Airway epithelial cell (primary cell): Measurements from ENCODE around the gene FZD7. TPM values are rescaled to one million over a fixed set of nuclear protein-coding genes. Genes with fewer than 3 reads are reported as not detected.

Experiments used
- total RNA-seq: library from RNA; depleted of rRNA; stranded (reverse); fragments of >200 nt; gene quantifications from 2 replicates; pipeline ENCODE4 v1.2.3, GENCODE V29; 2015

Gene FZD7
- 6.8 and 7.0 TPM in 2 replicates for total RNA-seq

DNA sequence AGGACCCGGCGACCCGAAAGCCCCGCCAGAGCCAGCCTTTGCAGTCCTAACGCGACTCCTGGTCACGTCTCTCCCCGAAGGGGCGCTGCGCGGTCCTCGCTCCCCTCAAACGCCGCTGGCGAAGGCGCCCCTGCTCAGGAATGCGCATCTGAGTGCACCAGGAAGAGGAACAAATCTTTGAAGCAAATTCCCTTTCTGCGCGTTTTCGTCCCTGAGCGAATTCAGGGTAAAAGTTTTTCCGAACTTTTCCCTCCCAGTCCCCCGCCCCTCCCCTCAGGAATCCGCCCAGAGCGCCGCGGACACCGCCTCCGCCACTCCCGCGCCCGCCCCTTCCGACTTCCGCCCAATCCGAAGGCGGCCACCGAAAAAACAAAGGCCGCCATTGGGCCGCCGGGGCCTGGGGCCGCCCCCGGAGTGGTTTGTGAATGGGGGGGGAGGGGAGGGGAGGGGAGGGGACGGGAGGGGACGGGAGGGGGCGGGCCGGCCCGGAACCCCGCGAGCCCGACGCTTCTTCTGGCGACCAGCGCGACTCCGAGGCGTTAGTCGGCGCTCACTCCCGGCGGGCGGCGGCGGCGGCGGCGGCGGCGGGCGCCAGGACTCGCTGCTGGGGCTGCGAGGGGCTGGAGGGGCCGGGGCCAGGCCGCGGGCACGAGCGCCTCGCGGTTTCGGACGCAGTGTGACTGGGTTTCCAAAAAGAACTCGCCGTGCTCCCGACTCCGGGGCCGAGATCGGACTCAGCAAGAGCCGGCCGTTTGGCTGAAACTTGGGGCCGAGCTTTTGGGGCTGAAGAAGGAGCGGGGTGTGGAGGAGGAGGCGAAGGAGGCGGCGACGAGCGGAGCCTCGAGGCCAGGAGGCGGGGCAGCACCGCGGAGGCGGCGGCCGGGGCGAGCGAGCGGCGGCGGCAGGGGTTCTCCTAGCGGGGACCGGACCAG lies at the start of gene FZD7:
Gene FZD7 (plus strand): TSS at position 539 of the 932 bp plus-strand sequence. CDS start 793 bp downstream, outside the sequence.

DNA sequence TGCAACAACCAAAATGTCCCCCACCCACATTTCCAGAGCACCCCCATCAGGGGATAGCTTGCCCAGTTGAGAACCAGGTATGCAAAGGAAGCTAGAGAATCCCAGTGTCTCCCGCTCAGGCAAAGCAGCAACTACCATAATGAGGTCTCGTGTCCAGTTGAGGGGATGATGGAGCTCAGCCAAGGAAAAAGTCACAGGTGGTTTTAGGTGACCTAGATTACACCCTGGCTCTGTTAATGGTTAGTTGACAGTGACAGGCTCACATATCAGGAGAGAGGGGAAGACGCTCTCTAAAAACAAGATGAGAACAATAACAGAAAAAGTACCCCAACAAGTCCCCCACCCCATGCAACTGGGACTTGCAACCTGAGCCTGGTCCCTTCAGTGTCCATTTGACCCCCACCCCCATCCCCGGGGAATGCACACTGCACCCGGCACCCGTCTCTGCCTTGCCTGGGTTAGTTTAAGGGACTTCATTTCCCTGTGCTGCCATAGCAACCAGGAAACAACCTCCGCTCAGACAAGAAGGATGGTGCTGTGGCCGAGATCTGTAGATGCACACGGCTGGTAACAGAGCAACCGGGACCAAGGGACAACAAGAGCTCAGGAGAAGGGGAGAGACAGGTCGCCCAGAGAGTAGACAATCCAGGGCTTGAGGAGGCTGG lies 39.2 kb downstream of the FZD7 start, which contains the start of gene KIAA2012:
Gene KIAA2012 (plus strand): TSS at position 519 of the 665 bp plus-strand sequence. CDS start 373 bp downstream, outside the sequence.

Other genes with a start within 250 kb of the FZD7 start
- gene CDK15, start 227.3 kb upstream of the FZD7 start, total RNA-seq, result 0.46 TPM in 1 of 2 replicates, not detected in the other
- not detected in 2 replicates for gene KIAA2012, start 39.4 kb downstream of the FZD7 start, total RNA-seq
- 89.4 and 104 TPM in 2 replicates for gene SUMO1, start 204.7 kb downstream of the FZD7 start, total RNA-seq
- 56.9 and 61.9 TPM in 2 replicates for gene NOP58, start 231.9 kb downstream of the FZD7 start, total RNA-seq